ENCODE data around the gene ARHGAP26. TPM values are rescaled to one million over a fixed set of nuclear protein-coding genes. Genes with fewer than 3 reads are reported as not detected.

The ARHGAP26 gene
- total and polyA plus RNA-seq, 4 donors = 1.8 to 16.7 (median 4.1) TPM

- no peaks in the 10 kb centered on the region for H3K36me3 ChIP-seq (ENCODE audit: control insufficient read depth in 4 of 4, insufficient read depth in 3 of 4, low read depth in 1 of 4, low read length in 3 of 4)
- H3K9me3 ChIP-seq (ENCODE audit: control insufficient read depth in 4 of 4, low read length in 3 of 4) = no peaks in the 10 kb centered on the region
- peaks cover 0 to 4% (median 1%) of the 10 kb centered on the region in 4 donors for H3K4me1 ChIP-seq (ENCODE audit: control insufficient read depth in 4 of 4, insufficient read depth in 4 of 4, low read length in 3 of 4)
- no peak overlapping the region for H3K4me3 ChIP-seq (ENCODE audit: low read depth in 1 of 3, low read length in 3 of 3)
- TF ChIP-seq RXRA (IDR thresholded peaks at IDR 0.05) = no peak
- no peak for TF ChIP-seq YY1 (IDR thresholded peaks at IDR 0.05)
- TF ChIP-seq FOXA1 (IDR thresholded peaks at IDR 0.05) = no peak
- no peak for TF ChIP-seq REST (IDR thresholded peaks at IDR 0.05)
- TF ChIP-seq GABPA (IDR thresholded peaks at IDR 0.05 in 1 of 2, conservative IDR thresholded peaks at IDR 0.05 in 1 of 2) = no peak
- TF ChIP-seq FOXA2 (IDR thresholded peaks at IDR 0.05) = no peak
- TF ChIP-seq SP1 (IDR thresholded peaks at IDR 0.05) = no peak
- TF ChIP-seq ATF3 (IDR thresholded peaks at IDR 0.05) = no peak
- no peak for TF ChIP-seq TAF1 (conservative IDR thresholded peaks at IDR 0.05)
- H3K27me3 ChIP-seq (ENCODE audit: control insufficient read depth in 4 of 4, insufficient read depth in 4 of 4, low read length in 3 of 4) = no peaks in the 10 kb centered on the region
- no peak for DNase-seq (ENCODE audit: low spot score)
- no peak overlapping the region for H3K9ac ChIP-seq (ENCODE audit: low read depth in 1 of 2, low read length in 2 of 2)
- no peak overlapping the region for H3K27ac ChIP-seq (ENCODE audit: low read depth in 1 of 2, low read length in 2 of 2)
- WGBS = 94% methylated on average over 12 of the region's 12 CpGs
Observed at GRCh38 chr5:143173139-143173889, 403.1 kb downstream of the ARHGAP26 start.

GRCh38 chr5:143174714-143175398 is 404.7 kb downstream of the ARHGAP26 start:
- H3K36me3 ChIP-seq (ENCODE audit: control insufficient read depth in 4 of 4, insufficient read depth in 3 of 4, low read depth in 1 of 4, low read length in 3 of 4) = no peaks in the 10 kb centered on the region
- no peaks in the 10 kb centered on the region for H3K9me3 ChIP-seq (ENCODE audit: control insufficient read depth in 4 of 4, low read length in 3 of 4)
- no peak overlapping the region for H3K27ac ChIP-seq (ENCODE audit: low read depth in 1 of 2, low read length in 2 of 2)
- no peak for TF ChIP-seq ATF3 (IDR thresholded peaks at IDR 0.05)
- TF ChIP-seq NR2F2 (IDR thresholded peaks at IDR 0.05) = no peak
- TF ChIP-seq FOXA1 (IDR thresholded peaks at IDR 0.05) = no peak
- TF ChIP-seq ZBTB33 (IDR thresholded peaks at IDR 0.05) = no peak
- TF ChIP-seq TAF1 (conservative IDR thresholded peaks at IDR 0.05) = no peak
- no peak overlapping the region for H3K9ac ChIP-seq (ENCODE audit: low read depth in 1 of 2, low read length in 2 of 2)
- peaks cover 0 to 2% (median 0%) of the 10 kb centered on the region in 4 donors for H3K4me1 ChIP-seq (ENCODE audit: control insufficient read depth in 4 of 4, insufficient read depth in 4 of 4, low read length in 3 of 4)
- no peak overlapping the region for H3K4me3 ChIP-seq (ENCODE audit: low read depth in 1 of 3, low read length in 3 of 3)
- WGBS = 60% methylated on average over 1 of the region's 1 CpG
- DNase-seq (ENCODE audit: low spot score) = no peak
- no peaks in the 10 kb centered on the region for H3K27me3 ChIP-seq (ENCODE audit: control insufficient read depth in 4 of 4, insufficient read depth in 4 of 4, low read length in 3 of 4)

Data from liver (tissue), 9 donors.